ENCODE results near the gene CSGALNACT2.

The CSGALNACT2 gene

GRCh38 chr10:43166880-43167497 is 28.7 kb downstream of the CSGALNACT2 start:
- no peak overlapping the region for H3K9ac ChIP-seq (ENCODE audit: low read depth, low read length)
- H3K9me3 ChIP-seq (ENCODE audit: insufficient read depth, low read length, severe bottlenecking), result no peaks in the 10 kb centered on the region
- no peaks in the 10 kb centered on the region for H3K27me3 ChIP-seq (ENCODE audit: insufficient read depth, low read length, poor library complexity)
- TF ChIP-seq EZH2 (IDR thresholded peaks at IDR 0.05; ENCODE audit: borderline replicate concordance, low read depth, low read length, severe bottlenecking) (no peak), CTCF (IDR thresholded peaks at IDR 0.05; ENCODE audit: borderline replicate concordance, extremely low read depth, low read length, poor library complexity, severe bottlenecking) (no peak)
- peaks cover 43% of the 10 kb centered on the region for H3K36me3 ChIP-seq (ENCODE audit: insufficient read depth, low read length)
- no peak overlapping the region for H3K4me2 ChIP-seq (ENCODE audit: insufficient read depth, low read length)
- H3K79me2 ChIP-seq (ENCODE audit: insufficient read depth, low read length), result peaks cover 15% of the 10 kb centered on the region
- H3K27ac ChIP-seq (ENCODE audit: low read length), result peak overlapping the region; percentile 48; the same call in 1 of the 2 replicates
- H2AFZ ChIP-seq (ENCODE audit: low read depth, low read length), result no peak overlapping the region
- H4K20me1 ChIP-seq (ENCODE audit: insufficient read depth, low read length), result 0 out of 2 replicates have a peak, but pooled peaks cover 3% of the 10 kb centered on the region
- H3K4me3 ChIP-seq (ENCODE audit: low read depth in 1 of 2, low read length in 2 of 2), result no peak overlapping the region
- ATAC-seq (ENCODE audit: insufficient read depth, low read depth) (peak; percentile 62; the same call in 2 of the 3 replicates), DNase-seq (no peak)
- peaks cover 12% of the 10 kb centered on the region for H3K4me1 ChIP-seq (ENCODE audit: insufficient read depth, low read length)

- Histone ChIP-seq H4K20me1 (ENCODE audit: insufficient read depth, low read length) (0 out of 2 replicates have a peak, but pooled peaks cover 3% of the 10 kb centered on the region), H3K79me2 (ENCODE audit: insufficient read depth, low read length) (peaks cover 13% of the 10 kb centered on the region), H3K36me3 (ENCODE audit: insufficient read depth, low read length) (peaks cover 43% of the 10 kb centered on the region), H3K4me3 (ENCODE audit: low read depth in 1 of 2, low read length in 2 of 2) (no peak overlapping the region), H3K4me1 (ENCODE audit: insufficient read depth, low read length) (peaks cover 12% of the 10 kb centered on the region), H3K9ac (ENCODE audit: low read depth, low read length) (no peak overlapping the region), H3K4me2 (ENCODE audit: insufficient read depth, low read length) (no peak overlapping the region), H3K27ac (ENCODE audit: low read length) (no peak overlapping the region), H2AFZ (ENCODE audit: low read depth, low read length) (no peak overlapping the region), H3K27me3 (ENCODE audit: insufficient read depth, low read length, poor library complexity) (no peaks in the 10 kb centered on the region), H3K9me3 (ENCODE audit: insufficient read depth, low read length, severe bottlenecking) (no peaks in the 10 kb centered on the region)
- ATAC-seq (ENCODE audit: insufficient read depth, low read depth) (no peak), DNase-seq (no peak)
- TF ChIP-seq EZH2 (IDR thresholded peaks at IDR 0.05; ENCODE audit: borderline replicate concordance, low read depth, low read length, severe bottlenecking) (no peak), CTCF (IDR thresholded peaks at IDR 0.05; ENCODE audit: borderline replicate concordance, extremely low read depth, low read length, poor library complexity, severe bottlenecking) (no peak)
Observed at GRCh38 chr10:43167498-43167889, 29.2 kb downstream of the CSGALNACT2 start.

- Histone ChIP-seq H4K20me1 (ENCODE audit: insufficient read depth, low read length) (no peaks in the 10 kb centered on the region; the same call in 1 of the 2 replicates), H3K4me3 (ENCODE audit: low read depth in 1 of 2, low read length in 2 of 2) (no peak overlapping the region), H3K36me3 (ENCODE audit: insufficient read depth, low read length) (peaks cover 50% of the 10 kb centered on the region), H2AFZ (ENCODE audit: low read depth, low read length) (no peak overlapping the region), H3K4me2 (ENCODE audit: insufficient read depth, low read length) (no peak overlapping the region), H3K27ac (ENCODE audit: low read length) (no peak overlapping the region), H3K4me1 (ENCODE audit: insufficient read depth, low read length) (peaks cover 12% of the 10 kb centered on the region), H3K27me3 (ENCODE audit: insufficient read depth, low read length, poor library complexity) (no peaks in the 10 kb centered on the region), H3K79me2 (ENCODE audit: insufficient read depth, low read length) (peaks cover 8% of the 10 kb centered on the region), H3K9ac (ENCODE audit: low read depth, low read length) (no peak overlapping the region), H3K9me3 (ENCODE audit: insufficient read depth, low read length, severe bottlenecking) (no peaks in the 10 kb centered on the region)
- ATAC-seq (ENCODE audit: insufficient read depth, low read depth) (no peak), DNase-seq (no peak)
- TF ChIP-seq EZH2 (IDR thresholded peaks at IDR 0.05; ENCODE audit: borderline replicate concordance, low read depth, low read length, severe bottlenecking) (no peak), CTCF (IDR thresholded peaks at IDR 0.05; ENCODE audit: borderline replicate concordance, extremely low read depth, low read length, poor library complexity, severe bottlenecking) (no peak)
Observed at GRCh38 chr10:43170491-43170890, 32.2 kb downstream of the CSGALNACT2 start.

Data from DND-41 (cell line).